Osteocyte (in vitro differentiated cells): Measurements from ENCODE around the gene ATP6V1G3. TPM values are rescaled to one million over a fixed set of nuclear protein-coding genes. Genes with fewer than 3 reads are reported as not detected.

Source experiments
- DNase-seq: peaks from one replicate; pipeline ENCODE4 v3.0.0; 2021; ENCODE audit warnings: mixed read lengths; ENCODE audit not compliant: unreplicated experiment; ENCODE audit errors: extremely low spot score
- H3K27ac Mint-ChIP-seq: one replicate; pipeline ENCODE4 v1.8.0; 2021; ENCODE audit warnings: mild to moderate bottlenecking, mixed read lengths; ENCODE audit not compliant: unreplicated experiment
- H3K27me3 Mint-ChIP-seq: one replicate; pipeline ENCODE4 v1.8.0; 2021; ENCODE audit warnings: mixed read lengths; ENCODE audit not compliant: unreplicated experiment
- H3K36me3 Mint-ChIP-seq: one replicate; pipeline ENCODE4 v1.8.0; 2021; ENCODE audit warnings: mixed read lengths; ENCODE audit not compliant: unreplicated experiment
- H3K4me1 Mint-ChIP-seq: one replicate; pipeline ENCODE4 v1.8.0; 2021; ENCODE audit warnings: mixed read lengths; ENCODE audit not compliant: unreplicated experiment
- H3K4me3 Mint-ChIP-seq: one replicate; pipeline ENCODE4 v1.8.0; 2021; ENCODE audit warnings: mild to moderate bottlenecking, moderate library complexity, mixed read lengths; ENCODE audit not compliant: unreplicated experiment
- H3K9me3 Mint-ChIP-seq: one replicate; pipeline ENCODE4 v1.8.0; 2021; ENCODE audit warnings: mixed read lengths; ENCODE audit not compliant: unreplicated experiment
- total RNA-seq: library from RNA; stranded (reverse); gene quantifications from 2 replicates; pipeline ENCODE4 v1.2.1, GENCODE V29; 2021
- TF ChIP-seq, protein P1 (sequence below): fragments of 200-600 bp; sonication (generic); IDR thresholded peaks from 2 replicates; pipeline ENCODE4 v1.5.0; 2021; ENCODE audit warnings: antibody characterized with exemption, mild to moderate bottlenecking, moderate library complexity

The ATP6V1G3 gene
- total RNA-seq, 1 donor from 2014 or later = not detected

DNA sequence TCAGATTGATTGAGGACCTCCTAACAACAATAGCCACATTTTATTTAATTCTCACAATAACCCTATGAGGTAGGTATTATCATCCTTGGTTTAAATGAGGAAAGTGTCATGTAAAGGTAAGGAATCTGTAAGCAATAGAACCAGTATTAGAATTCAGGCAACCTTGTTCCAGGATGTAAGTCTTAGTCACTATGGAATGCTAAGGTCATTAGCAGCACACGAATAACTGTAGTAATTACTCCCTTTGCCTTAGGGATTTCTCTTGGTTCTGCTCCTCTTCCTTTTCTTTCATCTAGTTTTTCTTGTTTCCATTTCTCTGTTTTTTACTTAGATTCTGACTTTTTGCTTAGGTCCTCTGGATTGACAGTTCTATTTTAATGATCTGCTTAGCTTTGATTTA, 23.1 kb upstream of the ATP6V1G3 start:
- Mint-ChIP-seq H3K4me1 (peaks cover 20% of the 10 kb centered on the region), H3K27ac (no peak overlapping the region), H3K9me3 (peaks cover 6% of the 10 kb centered on the region), H3K36me3 (no peaks in the 10 kb centered on the region), H3K4me3 (no peak overlapping the region), H3K27me3 (no peaks in the 10 kb centered on the region)
- DNase-seq = no peak
- TF ChIP-seq, protein P1, sequence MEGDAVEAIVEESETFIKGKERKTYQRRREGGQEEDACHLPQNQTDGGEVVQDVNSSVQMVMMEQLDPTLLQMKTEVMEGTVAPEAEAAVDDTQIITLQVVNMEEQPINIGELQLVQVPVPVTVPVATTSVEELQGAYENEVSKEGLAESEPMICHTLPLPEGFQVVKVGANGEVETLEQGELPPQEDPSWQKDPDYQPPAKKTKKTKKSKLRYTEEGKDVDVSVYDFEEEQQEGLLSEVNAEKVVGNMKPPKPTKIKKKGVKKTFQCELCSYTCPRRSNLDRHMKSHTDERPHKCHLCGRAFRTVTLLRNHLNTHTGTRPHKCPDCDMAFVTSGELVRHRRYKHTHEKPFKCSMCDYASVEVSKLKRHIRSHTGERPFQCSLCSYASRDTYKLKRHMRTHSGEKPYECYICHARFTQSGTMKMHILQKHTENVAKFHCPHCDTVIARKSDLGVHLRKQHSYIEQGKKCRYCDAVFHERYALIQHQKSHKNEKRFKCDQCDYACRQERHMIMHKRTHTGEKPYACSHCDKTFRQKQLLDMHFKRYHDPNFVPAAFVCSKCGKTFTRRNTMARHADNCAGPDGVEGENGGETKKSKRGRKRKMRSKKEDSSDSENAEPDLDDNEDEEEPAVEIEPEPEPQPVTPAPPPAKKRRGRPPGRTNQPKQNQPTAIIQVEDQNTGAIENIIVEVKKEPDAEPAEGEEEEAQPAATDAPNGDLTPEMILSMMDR = no peak

DNA sequence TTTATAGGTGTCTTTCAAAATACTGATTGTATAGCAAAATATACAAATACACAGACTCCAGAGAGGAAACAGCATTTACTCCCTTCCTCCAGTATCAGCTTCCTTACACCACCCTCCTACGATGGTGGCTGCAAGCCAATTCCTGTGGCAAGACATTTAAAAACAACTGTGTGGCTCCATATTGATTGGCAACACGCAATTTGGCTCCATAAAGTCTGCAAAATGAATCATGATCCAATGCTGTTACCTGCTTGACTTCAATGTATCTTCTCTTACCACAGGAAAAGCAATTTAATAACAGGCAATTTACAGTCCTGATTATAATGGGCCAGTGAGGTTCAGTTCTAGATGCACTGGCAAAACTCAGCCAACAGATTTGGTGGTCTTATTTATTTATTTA, 19.7 kb upstream of the ATP6V1G3 start:
- no peak overlapping the region for H3K27ac Mint-ChIP-seq
- H3K4me1 Mint-ChIP-seq = peaks cover 38% of the 10 kb centered on the region
- H3K27me3 Mint-ChIP-seq = no peaks in the 10 kb centered on the region
- DNase-seq = no peak
- TF ChIP-seq, protein P1 = no peak
- H3K4me3 Mint-ChIP-seq = no peak overlapping the region
- H3K36me3 Mint-ChIP-seq = no peaks in the 10 kb centered on the region
- H3K9me3 Mint-ChIP-seq = no peaks in the 10 kb centered on the region

- no peaks in the 10 kb centered on the region for H3K27me3 Mint-ChIP-seq
- TF ChIP-seq, protein P1 = no peak
- no peak overlapping the region for H3K27ac Mint-ChIP-seq
- peaks cover 38% of the 10 kb centered on the region for H3K4me1 Mint-ChIP-seq
- DNase-seq = no peak
- H3K4me3 Mint-ChIP-seq = no peak overlapping the region
- no peaks in the 10 kb centered on the region for H3K36me3 Mint-ChIP-seq
- H3K9me3 Mint-ChIP-seq = no peaks in the 10 kb centered on the region
Observed at GRCh38 chr1:198559362-198559761, 18.9 kb upstream of the ATP6V1G3 start.

DNA sequence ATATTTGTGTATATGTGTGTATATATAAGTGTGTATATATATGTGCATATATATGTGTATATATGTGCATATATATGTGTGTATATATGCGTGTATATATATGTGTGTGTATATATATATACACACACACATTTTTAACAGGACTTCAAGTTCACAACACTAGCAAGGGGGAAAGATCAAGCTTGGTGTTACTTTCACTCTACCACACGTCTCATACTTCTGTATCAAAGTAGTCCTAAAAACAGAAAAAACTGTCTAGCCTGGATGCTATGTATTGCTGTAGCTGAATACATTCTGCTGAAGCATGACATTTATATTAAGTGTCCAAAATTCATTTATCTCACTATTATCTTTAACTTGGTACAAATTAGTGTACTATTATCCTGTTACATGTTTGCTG, 17.9 kb upstream of the ATP6V1G3 start:
- H3K27ac Mint-ChIP-seq = no peak overlapping the region
- no peaks in the 10 kb centered on the region for H3K27me3 Mint-ChIP-seq
- no peaks in the 10 kb centered on the region for H3K36me3 Mint-ChIP-seq
- TF ChIP-seq, protein P1 = no peak
- DNase-seq = no peak
- no peak overlapping the region for H3K4me3 Mint-ChIP-seq
- peaks cover 37% of the 10 kb centered on the region for H3K4me1 Mint-ChIP-seq
- no peaks in the 10 kb centered on the region for H3K9me3 Mint-ChIP-seq

DNA sequence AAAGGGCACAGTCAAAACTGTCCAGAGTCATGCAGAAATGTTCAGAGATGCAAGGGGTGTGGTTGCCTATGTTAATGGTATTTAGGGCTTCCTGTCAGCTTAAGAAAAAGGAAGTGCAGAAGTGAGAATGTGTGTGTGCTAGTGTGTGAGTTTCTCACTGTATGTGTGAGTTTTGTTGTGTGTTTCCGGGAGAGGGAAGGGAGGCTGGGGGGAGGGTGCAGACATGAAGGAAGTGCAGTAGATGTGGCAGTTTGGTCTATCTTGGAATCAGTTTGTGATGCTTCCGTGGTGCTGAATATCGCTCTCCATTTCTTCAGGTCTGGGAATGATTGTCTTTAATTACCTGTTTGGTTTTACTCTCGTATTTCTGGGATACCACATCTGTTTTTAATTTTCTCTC, 16.5 kb upstream of the ATP6V1G3 start:
- H3K36me3 Mint-ChIP-seq = no peaks in the 10 kb centered on the region
- no peaks in the 10 kb centered on the region for H3K9me3 Mint-ChIP-seq
- H3K4me3 Mint-ChIP-seq = no peak overlapping the region
- no peak for DNase-seq
- peaks cover 36% of the 10 kb centered on the region for H3K4me1 Mint-ChIP-seq
- no peak overlapping the region for H3K27ac Mint-ChIP-seq
- no peaks in the 10 kb centered on the region for H3K27me3 Mint-ChIP-seq
- TF ChIP-seq, protein P1 = no peak
